IPS DF 4.7 (cell line): Measurements from ENCODE around the gene MELTF.

ENCODE experiments used
- DNase-seq: peaks from one replicate; pipeline ENCODE4 v3.0.0-alpha.2; 2013; ENCODE audit warnings: low spot score; ENCODE audit errors: extremely low read depth

The MELTF gene

DNA sequence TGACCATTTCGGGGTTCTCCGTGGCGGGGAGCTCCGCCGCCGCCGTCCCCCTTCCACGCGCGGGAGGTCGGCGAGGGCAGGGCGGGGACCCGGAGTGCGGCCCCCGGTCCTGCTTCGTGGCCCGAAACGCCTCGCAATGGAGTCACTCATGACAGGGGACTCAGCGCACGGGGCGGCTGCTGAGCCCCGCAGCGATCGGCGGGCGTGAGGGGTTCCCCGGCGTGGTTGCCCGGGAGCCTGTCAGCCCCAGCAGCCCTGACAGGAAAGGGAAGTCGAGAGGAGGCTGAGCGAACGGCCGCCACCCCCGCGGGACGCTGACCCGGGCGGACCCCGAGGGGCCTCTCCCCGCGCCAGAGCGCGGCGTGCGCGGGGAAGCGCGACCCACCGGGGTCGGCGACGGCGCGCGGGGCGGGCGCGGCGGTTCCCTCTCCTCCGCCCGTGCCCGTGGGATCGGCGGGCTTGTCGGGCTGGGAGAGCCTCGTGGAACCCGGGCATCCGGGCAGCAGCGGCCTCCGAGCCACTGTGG lies 60.4 kb downstream of the MELTF start:
- no peak for DNase-seq

DNA sequence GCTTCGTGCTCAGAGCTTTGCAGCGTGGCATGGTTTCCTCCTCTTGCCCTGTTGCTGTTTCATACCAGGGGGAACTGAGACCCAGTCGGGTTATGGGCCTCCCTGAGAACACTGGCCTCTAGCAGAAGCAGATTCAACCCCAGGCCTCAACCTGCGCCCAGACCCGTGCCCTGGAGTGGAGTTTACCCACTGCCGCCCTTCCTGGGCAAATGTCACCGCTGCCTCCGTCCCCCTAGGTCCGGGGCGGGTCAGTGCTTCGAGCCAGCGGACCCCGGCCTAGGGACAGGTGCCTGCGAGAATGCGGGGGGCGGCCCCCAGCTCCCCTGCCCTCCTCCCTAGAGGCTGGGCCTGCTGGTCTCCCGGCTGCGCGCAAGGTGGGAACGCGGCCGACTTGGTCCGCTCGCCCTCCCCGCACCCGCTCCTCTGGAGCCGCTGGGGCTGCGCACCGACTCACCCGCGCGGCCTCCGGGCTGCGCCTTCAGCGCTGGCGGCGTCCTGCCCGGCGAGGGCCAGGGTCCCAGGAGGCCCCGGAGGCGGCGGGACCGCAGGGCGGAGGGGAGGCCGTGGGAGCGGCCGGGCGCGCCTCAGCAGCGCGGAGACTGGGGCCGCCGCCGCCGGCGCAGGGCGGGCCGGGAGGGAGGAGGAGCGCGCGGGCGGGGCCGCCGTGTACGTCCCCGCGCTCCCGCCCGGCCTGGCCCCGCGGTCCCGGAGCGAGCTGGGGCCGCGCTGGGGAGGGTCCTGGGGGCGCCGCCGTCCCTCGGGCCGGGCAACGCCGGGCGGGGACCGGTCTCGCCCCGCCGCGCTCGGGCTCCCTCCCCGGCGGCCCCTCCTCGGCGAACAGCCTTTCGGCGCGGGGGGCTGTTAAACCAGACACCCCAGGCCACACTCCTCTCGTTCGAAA lies 61.1 kb downstream of the MELTF start, which contains the start of gene PIGZ:
Gene PIGZ (minus strand): TSS at position 601 of the 901 bp plus-strand sequence. CDS start 16,802 bp downstream, outside the sequence.
- no peak for DNase-seq

DNA sequence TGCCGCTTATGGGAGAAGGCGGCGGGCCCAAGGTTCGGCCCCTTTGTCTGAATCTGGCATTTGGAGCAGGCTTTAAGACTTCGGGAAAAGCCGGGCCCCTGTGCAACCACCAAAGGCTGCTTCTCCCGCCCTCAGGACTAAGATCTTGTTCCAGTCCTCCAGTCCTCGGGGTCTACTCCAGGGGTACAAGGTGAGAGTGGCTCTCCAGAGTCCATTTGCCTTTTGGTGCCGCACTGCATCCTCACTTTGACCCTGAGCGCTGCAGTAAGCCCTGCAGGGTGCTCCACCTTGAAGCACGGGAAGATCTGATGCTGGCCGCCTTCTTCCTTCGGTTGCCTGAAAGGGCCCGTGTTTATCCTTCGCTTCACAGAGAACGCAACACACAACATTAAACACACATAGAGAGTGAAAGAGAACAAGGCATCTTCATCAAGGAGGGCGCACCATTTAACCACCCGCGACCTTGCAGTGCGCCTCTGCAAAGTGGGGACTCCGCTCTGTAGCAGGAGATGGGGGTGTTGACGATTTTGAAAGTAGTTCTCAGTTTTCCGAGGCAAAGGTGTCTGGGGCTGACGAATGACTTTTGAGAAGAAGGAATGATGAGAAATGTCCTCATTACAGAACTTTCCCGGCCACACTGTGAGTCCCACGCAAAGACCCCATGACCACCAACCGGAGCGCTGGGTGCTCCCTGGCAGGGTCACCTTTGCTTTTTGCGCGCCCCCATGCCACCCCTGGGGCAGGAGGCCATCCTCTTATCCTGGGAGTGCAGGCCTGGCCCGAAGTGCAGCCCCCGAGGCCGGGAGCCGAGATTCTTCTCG lies 62.0 kb downstream of the MELTF start:
- DNase-seq = no peak

DNA sequence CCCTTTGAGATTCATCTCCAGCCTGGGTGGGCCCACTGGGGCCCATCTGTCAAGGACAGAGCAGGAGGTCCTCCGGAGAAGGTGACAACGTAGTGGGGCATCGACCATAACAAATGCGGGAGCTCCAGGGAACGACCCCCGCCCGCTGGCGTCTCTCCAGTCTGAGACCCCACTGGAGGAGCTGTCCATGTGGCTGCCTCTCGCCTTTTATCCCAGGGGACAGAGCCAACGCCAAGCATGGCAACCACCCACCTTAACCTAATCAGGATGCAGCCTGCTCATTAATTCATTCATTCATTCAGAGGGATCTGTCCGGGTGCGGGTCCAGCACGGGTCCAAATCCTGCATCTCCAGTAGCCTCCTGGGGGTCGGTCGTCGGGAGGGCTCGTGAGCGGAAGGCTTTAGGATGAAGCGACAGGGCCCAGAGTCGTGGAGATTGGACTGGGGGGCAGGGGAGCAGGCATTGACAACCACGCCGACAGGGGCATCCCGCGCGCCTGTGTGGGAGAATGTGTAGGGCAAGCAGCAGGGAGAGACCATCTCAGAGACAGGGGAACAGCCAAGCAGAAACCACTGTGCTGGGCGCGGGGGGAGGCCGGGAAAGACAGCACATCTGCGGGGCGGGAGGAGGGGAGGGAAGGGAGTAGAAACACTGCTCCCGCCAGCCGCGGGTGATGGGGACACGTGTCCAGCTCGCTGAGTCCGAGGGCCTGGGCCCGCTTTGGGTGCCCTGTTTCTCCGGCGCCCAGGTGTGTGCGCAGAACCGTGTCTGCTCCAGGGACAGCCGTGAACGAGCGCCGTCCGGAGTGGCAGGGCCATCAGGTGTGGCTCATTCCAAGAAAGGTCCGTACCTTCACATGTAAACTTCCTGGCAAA lies 62.9 kb downstream of the MELTF start:
- no peak for DNase-seq

DNA sequence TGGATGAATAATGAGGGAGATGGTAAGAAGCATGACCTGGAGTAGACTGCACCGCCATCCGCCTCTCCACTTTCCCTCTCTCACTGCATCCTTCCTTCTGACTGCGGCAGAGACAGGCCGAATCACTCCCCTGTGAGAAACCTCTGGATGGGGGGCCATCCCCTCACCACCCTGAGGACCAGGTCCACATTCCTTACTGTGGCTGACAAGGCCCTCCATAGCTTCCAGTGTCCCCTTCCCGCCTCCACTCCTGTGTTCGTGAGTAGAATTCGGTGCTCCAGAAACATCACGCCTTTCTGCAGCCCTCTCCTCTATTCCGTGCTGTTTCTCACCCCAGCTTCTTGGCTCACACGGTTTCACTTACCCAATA lies 63.8 kb downstream of the MELTF start:
- DNase-seq = no peak

DNA sequence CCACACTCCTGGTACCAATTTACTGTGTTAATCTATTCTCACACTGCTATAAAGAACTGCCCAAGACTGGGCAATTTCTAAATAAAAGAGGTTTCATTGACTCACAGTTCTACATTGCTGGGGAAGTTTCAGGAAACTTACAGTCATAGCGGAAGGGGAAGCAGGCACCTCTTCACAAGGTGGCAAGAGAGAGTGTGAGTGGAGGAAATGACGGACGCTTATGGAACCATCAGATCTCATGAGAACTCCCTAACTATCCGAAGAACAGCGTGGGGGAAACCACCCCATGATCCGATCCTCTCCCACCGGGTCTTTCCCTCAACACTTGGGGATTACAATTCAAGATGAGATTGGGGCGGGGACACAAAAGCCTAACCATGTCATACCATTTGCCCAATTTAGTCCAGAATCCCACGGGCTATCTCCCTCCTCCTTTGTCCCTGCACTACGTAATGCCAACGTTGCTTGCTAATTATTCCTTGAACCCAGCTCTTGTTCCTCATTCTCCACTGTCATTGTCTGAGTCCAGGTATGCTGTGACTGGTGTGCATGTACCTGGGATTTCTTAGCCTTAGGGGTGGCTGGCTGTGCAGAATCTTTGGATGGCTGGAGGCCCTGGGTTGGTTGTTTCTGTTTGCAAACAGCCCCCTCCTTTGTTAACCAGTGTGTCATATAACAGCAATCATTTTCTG lies 64.4 kb downstream of the MELTF start:
- DNase-seq = no peak

DNA sequence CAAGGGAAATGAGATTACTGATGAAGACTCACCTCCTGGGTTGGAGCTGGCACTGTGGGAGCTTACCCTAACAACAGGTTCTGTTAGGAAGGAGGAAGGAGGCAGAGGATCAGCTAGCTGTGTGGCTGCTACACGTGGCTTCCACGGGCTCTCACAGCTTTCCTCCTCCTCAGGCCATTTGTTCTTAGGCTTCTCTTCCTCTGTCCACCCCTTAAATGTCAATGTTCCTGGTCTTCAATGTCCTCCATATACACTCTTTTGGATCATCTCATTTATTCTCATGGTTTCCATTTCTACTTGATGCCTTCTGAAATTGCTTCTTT lies 66.0 kb downstream of the MELTF start:
- DNase-seq = no peak

DNA sequence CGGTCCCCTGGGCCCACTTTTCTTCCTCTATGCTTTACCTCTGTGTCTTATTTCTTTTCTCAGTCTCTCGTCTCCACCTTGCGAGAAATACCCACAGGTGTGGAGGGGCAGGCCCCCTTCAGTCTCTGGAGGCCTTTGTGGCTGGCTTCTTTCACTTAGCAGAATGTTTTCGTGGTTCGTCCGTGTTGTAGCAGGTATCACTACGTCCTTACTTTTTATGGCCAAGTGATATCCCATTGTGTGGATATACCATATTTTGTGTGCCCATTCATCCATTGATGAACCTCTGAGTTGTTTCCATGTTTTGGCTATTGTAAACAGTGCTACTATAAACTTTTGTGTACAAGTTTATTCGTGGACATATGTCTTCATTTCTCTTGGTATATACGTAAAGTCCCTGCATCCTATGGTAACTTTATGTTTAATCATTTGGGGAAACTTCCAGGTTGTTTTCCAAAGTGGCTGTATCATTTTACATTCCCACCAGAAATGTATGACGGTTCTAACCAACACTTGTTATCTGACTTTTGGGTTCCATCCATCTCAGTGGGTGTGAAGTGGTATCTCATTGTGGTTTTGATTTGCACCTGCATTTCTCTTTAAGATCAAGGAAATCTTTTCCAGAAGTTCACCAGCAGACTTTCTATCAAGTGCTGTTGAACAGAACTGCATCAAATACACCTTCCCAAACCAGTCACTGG lies 66.5 kb downstream of the MELTF start:
- no peak for DNase-seq

DNA sequence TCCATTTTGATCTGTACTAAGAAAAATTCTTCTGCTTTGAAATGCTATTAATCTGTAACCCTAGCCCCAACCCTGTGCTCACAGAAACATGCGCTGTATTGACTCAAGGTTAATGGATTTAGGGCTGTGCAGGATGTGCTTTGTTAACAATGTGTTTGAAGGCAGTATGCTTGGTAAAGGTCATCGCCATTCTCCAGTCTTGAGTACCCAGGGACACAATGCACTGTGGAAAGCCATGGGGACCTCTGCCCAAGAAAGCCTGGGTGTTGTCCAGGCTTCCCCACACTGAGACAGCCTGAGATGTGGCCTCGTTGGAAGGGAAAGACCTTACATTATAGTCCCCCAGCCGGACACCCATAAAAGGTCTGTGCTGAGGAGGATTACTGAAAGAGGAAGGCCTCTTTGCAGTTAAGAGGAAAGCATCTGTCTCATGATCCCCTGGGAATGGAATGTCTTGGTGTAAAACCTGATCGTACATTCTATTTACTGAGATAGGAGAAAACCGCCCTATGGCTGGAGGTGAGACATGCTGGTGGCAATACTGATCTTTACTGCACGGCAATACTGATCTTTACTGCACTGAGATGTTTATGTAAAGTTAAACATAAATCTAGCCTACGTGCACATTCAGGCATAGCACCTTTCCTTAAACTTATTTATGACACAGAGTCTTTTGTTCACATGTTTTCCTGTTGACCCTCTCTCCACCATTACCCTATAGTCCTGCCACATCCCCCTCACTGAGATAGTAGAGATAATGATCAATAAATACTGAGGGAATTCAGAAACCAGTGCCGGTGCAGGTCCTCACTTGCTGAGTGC lies 67.3 kb downstream of the MELTF start:
- DNase-seq = no peak

DNA sequence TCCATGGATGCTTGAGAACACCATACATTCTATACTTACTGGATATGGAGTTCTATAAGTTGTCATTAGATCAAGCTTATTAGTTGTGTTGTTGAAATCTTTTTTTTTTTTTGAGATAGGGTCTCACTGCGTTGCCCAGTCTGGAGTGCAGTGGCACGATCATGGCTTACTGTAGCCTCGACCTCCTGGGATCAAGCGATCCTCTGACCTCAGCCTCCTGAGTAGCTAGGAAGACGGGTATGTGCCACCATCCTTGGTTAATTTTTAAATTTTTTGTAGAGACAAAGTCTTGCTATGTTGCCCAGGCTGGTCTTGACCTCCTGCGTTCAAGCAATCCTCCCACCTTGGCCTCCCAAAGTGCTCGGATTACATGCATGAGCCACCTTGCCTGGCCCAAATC lies 74.8 kb downstream of the MELTF start:
- DNase-seq = no peak
